ENCODE results near the gene COL5A1.

DNA sequence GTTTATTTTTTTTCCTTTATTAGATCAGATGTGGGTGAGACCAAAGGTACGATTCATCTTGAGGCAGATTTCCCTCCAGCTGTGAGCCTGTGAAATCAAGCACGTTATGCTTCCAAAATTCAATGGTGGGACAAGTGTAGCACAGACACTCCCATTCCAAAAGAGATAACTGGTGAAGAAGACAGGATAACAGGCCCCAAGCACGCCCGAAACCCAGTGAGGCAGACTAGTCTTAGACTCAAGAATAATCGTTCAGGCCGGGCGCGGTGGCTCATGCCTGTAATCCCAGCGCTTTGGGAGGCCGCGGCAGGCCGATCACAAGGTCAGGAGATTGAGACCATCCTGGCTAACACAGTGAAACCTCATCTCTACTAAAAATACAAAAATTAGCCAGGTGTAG is 36.8 kb upstream of the COL5A1 start:
- TF ChIP-seq, protein P1, sequence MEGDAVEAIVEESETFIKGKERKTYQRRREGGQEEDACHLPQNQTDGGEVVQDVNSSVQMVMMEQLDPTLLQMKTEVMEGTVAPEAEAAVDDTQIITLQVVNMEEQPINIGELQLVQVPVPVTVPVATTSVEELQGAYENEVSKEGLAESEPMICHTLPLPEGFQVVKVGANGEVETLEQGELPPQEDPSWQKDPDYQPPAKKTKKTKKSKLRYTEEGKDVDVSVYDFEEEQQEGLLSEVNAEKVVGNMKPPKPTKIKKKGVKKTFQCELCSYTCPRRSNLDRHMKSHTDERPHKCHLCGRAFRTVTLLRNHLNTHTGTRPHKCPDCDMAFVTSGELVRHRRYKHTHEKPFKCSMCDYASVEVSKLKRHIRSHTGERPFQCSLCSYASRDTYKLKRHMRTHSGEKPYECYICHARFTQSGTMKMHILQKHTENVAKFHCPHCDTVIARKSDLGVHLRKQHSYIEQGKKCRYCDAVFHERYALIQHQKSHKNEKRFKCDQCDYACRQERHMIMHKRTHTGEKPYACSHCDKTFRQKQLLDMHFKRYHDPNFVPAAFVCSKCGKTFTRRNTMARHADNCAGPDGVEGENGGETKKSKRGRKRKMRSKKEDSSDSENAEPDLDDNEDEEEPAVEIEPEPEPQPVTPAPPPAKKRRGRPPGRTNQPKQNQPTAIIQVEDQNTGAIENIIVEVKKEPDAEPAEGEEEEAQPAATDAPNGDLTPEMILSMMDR (IDR thresholded peaks at IDR 0.05 in 4 of 5, conservative IDR thresholded peaks at IDR 0.05 in 1 of 5): no peak
- TF ChIP-seq POLR2A (IDR thresholded peaks at IDR 0.05): no peak
